Measurements from ENCODE around the gene CUEDC1.

DNA sequence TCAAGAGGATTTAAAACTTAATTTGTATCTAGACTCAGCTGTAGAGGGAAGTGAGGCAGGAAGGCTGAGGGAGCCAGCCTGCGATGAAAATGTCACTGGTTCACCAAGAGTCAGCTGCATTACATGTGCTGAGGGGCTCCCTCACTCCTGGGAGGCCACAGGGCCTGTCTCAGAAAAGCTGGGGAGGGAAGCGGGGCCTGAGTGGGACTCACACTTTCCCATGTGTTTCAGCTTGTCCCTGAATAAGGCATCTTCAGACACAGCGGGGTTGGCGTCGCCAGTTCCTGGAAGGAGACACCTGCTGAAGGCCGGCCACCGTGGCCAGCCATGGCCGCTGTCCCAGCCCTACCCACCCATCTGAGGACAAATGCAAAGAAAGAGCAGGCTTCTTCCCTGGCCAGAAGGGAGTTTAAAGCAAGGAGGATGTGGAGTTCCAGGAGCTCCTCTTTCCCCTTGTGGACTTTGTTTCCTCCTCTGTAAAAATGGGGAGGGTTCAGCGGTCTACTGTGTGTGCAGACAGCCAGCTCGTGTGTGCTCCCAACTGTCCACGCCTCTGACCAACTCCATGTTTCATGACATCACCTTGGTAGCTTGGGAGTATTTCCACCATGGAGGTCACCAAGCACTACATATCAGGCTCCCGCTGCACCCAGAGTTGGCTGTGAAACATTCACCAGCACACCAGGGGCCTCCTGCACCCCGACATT lies 86.1 kb downstream of the CUEDC1 start:
- TF ChIP-seq POLR2A (IDR thresholded peaks at IDR 0.05; ENCODE audit: low read length) = no peak
- no peak for TF ChIP-seq GATA1 (IDR thresholded peaks at IDR 0.05; ENCODE audit: low read depth, low read length)
